Activated CD4-positive, alpha-beta T cell treated with anti-CD3 and anti-CD28 coated beads for 36 hours (primary cell): ENCODE data around the gene EAPP. TPM values are rescaled to one million over a fixed set of nuclear protein-coding genes. Genes with fewer than 3 reads are reported as not detected.

Source experiments
- ATAC-seq: fragments of 200-7000 bp; cut with Tn5 transposase; one replicate; pipeline ENCODE4 v1.10.0; 2021; ENCODE audit warnings: mild to moderate bottlenecking, moderate library complexity
- CTCF ChIA-PET: fragments of 350-600 bp; sonication (Branson Sonifier 250); formaldehyde crosslinking; loops from one replicate; lab custom pipeline; 2021; ENCODE audit warnings: antibody characterized with exemption; lab: Charles Lee
- POLR2A ChIA-PET: fragments of 350-600 bp; sonication (Branson Sonifier 250); formaldehyde crosslinking; loops from one replicate; lab custom pipeline; 2021; ENCODE audit warnings: antibody characterized with exemption, inconsistent platforms; lab: Charles Lee
- DNase-seq: peaks from one replicate; pipeline ENCODE4 v3.0.0-alpha.2; 2020
- H3K27ac Mint-ChIP-seq: one replicate; pipeline ENCODE4 v1.8.0; 2021; ENCODE audit warnings: mixed read lengths
- H3K27me3 Mint-ChIP-seq: one replicate; pipeline ENCODE4 v1.8.0; 2021; ENCODE audit warnings: mixed read lengths
- H3K36me3 Mint-ChIP-seq: one replicate; pipeline ENCODE4 v1.8.0; 2021; ENCODE audit warnings: low read depth, mixed read lengths
- H3K4me1 Mint-ChIP-seq: one replicate; pipeline ENCODE4 v1.8.0; 2021; ENCODE audit warnings: mixed read lengths
- H3K4me3 Mint-ChIP-seq: one replicate; pipeline ENCODE4 v1.8.0; 2021; ENCODE audit warnings: mild to moderate bottlenecking, moderate library complexity, mixed read lengths
- H3K9me3 Mint-ChIP-seq: one replicate; pipeline ENCODE4 v1.8.0; 2021; ENCODE audit warnings: low read depth, mixed read lengths
- intact Hi-C, 2 experiments: fragments of 100-400 bp; cut with DNase I in 1 of 2; cut with micrococcal nuclease in 1 of 2; formaldehyde crosslinking; loops; one replicate each; pipeline versions ENCODE4 v1.14.2 to v1.15.1; 2022 to 2024; cut with DNase I, micrococcal nuclease
- total RNA-seq, 2 experiments: library from RNA; stranded (reverse); gene quantifications; one replicate each; pipeline ENCODE4 v1.2.3, GENCODE V29; 2021

EAPP gene
- total RNA-seq, 2 experiments from 2014 or later: 41.6 to 49.2 TPM

DNA sequence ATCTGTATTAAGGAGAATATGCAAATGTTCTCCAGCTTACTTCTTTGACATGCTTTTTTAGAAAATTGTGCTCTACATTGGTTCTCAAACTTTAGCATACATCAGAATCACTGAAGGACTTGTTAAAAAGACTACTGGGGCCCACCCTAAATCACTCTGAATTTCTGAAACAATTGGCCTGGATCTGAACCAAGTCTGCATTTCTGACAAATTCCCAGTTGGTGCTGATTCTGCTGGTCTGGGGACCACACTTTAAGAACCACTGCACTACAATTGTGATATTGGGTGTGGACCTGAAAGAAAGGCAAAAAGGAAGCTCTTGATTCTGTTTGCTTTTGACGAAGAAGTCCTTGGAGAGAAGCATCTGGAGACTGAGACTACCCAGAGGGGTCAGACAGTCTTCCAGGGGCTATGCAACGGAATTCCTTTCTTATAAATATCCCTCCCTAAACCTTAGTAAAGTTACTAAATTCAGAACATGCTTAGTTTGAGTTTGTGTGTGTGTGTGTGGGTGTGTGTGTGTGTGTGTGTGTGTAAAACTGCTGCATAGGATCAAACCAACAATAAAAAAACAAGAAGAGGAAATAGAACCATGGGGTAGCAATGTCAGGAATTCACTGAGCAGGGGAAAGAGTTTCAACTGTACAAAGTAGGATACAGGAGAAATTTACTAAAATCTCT is 36.8 kb downstream of the EAPP start:
- ChIA-PET POLR2A (no interaction called here), CTCF (no interaction called here)
- no peaks in the 10 kb centered on the region for H3K4me1 Mint-ChIP-seq
- H3K4me3 Mint-ChIP-seq: no peak overlapping the region
- intact Hi-C loops: no loop called here
- H3K27me3 Mint-ChIP-seq: no peaks in the 10 kb centered on the region
- no peak for ATAC-seq
- H3K36me3 Mint-ChIP-seq: no peaks in the 10 kb centered on the region
- DNase-seq: no peak
- no peaks in the 10 kb centered on the region for H3K9me3 Mint-ChIP-seq
- no peak overlapping the region for H3K27ac Mint-ChIP-seq

DNA sequence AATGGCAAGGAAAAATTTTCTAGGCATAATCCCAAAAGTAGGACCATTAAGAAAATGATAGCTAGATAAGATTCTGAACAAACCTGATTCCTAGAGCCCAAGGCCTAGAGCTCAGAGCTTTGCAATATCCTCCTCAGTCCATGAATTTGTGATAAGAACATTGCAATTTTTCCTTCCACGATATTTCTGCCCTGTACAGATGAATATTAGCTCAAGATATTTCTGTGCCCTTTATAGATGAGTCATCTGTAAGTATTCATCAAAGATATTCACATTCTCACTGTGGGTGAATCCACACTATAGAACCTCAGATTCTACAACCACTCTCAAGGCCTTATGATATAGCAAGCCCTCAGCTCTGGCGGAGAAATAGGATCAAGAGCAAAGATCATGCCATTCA is 37.5 kb downstream of the EAPP start:
- ChIA-PET POLR2A (no interaction called here), CTCF (interaction anchor here (1.0 kb wide), 1 partner anchor 35 kb away, joined by 3 read pairs; no protein-coding TSS in a partner anchor)
- ATAC-seq (no peak), DNase-seq (no peak)
- Mint-ChIP-seq H3K36me3 (no peaks in the 10 kb centered on the region), H3K27me3 (no peaks in the 10 kb centered on the region), H3K9me3 (no peaks in the 10 kb centered on the region), H3K27ac (no peak overlapping the region), H3K4me1 (no peaks in the 10 kb centered on the region), H3K4me3 (no peak overlapping the region)
- intact Hi-C loops: no loop called here

DNA sequence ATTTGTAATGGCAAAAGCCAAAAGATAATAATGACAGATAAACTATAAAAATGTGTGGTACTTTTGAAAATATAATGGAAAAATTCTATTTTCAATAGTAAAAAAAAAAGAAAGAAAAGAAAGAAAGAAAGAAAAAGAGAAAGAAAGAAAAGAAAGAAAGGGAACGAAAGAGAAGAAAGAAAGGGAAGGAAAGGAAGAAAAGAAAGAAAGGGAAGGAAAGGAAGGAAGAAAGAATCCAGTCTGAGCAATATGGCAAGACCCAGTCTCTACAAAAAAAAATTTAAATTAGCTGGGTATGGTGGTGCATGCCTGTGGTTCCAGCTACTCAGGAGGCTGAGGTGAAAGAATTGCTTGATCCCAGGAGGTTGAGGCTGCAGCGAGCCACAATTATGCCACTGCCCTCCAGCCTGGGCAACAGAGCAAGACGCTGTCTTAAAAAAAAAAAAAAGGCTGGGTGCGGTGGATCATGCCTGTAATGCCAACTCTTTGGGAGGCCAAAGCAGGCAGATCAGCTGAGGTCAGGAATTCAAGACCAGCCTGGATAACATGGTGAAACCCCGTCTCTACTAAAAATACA is 38.4 kb downstream of the EAPP start:
- no peaks in the 10 kb centered on the region for H3K36me3 Mint-ChIP-seq
- intact Hi-C loops: no loop called here
- DNase-seq (no peak), ATAC-seq (no peak)
- H3K4me1 Mint-ChIP-seq: no peaks in the 10 kb centered on the region
- ChIA-PET POLR2A (no interaction called here), CTCF (interaction anchor here (1.0 kb wide), 1 partner anchor 36 kb away, joined by 3 read pairs; no protein-coding TSS in a partner anchor)
- H3K9me3 Mint-ChIP-seq: no peaks in the 10 kb centered on the region
- no peaks in the 10 kb centered on the region for H3K27me3 Mint-ChIP-seq
- H3K4me3 Mint-ChIP-seq: no peak overlapping the region
- no peak overlapping the region for H3K27ac Mint-ChIP-seq

DNA sequence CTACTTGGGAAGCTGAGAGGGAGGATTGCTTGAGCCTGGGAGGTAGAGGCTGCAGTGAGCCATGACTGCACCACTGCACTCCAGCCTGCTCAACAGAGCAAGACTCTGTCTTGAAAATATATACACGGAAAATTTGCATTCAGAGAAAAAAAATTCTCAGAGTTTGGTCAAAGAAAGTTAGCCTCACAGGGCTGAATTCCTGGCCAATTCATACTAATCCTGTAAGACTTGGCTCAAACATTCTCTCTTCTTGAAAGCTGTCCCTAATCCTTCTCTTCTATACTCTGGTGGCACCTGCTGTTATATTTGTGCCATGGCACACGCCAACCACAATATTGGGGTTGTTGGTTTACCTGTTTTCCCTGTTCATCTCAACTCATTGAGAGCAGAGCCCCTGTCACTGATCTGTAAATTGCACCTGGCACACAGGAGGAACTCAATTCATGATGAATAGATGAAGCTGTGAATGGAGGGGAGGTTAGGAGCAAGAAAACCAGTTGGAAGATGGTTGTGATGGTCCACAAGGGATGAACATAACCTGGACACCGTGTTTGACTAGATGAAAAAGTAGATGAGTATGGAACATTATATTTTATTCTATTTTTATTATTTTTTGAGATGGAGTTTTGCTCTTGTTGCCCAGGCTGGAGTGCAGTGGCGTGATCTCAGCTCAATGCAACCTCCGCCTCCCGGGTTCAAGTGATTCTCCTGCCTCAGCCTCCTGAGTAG is 40.7 kb downstream of the EAPP start:
- Mint-ChIP-seq H3K9me3 (no peaks in the 10 kb centered on the region), H3K4me3 (no peak overlapping the region), H3K36me3 (no peaks in the 10 kb centered on the region), H3K27ac (no peak overlapping the region), H3K27me3 (no peaks in the 10 kb centered on the region), H3K4me1 (no peaks in the 10 kb centered on the region)
- ChIA-PET POLR2A (no interaction called here), CTCF (interaction anchor here (0.7 to 1.1 kb wide), 2 partner anchors 168 to 170 kb away, joined by 3 to 4 read pairs; no protein-coding TSS in a partner anchor)
- ATAC-seq (peak; percentile 57), DNase-seq (peak; percentile 14)
- intact Hi-C loops: loop anchor here (1.0 to 2.0 kb wide), 2 partner anchors 166 to 168 kb away; no protein-coding TSS in a partner anchor

DNA sequence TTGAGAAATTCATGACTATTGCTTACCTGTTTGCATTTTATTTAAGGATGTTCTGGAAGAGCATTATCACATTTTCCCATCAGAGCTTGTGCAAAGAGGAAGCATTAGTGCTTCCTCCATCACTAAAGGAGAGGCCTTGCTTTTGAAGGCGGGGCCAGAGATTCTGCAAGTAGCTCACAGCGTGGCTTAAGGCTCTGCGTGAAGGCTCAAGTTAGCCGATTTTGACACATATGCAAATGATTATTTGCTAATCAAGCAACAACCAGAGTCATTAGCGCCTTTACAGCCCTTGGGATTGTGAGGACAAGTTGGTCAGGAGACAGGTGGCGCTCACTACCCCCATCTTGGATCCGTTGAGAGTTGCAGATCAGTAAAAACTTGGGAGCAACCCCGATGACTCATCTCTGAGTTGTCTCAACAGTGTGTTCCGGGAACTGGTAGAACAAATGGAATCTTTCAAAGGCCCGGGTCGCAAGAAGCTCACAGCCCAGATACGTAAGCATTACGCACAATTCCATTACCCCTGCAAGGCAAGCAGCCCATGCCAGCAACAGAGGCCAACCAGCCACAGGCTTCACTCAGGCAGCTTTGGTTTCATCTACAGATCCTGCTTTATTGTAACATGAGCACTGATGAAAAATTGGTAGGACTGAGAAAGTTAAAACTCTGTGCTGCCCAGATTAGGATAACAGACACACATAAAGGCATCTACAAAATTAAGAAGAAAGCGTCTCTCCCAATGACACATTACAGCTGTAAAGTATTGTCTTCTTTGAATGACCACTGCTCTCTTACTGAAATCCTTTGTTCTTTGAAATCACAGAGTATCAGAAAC is 42.6 kb downstream of the EAPP start:
- POLR2A ChIA-PET: no interaction called here
- CTCF ChIA-PET: interaction anchor here (0.7 to 1.4 kb wide), 3 partner anchors 41 to 174 kb away, joined by 3 to 4 read pairs (median 3); no protein-coding TSS in a partner anchor

DNA sequence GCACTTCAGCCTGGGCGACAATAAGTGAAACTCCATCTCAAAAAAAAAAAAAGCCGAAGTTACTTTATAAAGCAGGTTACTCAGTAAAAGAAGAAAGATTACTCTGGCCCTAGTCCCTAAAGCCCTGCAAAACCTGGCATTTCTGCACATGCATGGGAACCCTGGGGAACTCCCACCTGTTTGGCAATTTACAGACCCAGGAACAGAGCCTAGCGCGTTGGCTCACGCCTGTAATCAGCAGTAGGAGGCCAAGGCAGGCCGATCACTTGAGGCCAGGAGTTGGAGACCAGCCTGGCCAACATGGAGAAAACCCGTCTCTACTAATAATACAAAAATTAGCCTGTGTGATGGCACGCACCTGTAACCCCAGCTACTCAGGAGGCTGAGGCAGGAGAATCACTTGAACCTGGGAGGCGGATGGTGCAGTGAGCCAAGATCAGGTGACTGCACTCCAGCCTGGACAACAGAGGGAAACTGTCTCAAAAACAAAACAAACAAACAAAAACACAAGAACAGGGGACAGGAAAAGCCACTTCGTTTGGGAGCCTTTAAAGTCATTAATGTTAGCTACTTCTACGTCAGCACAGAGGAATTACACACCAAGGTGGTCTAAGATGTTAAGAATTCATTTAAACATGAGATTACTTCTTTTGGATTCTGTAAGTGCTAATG is 43.4 kb downstream of the EAPP start:
- Mint-ChIP-seq H3K4me3 (no peak overlapping the region), H3K27me3 (no peaks in the 10 kb centered on the region), H3K4me1 (no peaks in the 10 kb centered on the region), H3K9me3 (no peaks in the 10 kb centered on the region), H3K27ac (no peak overlapping the region), H3K36me3 (no peaks in the 10 kb centered on the region)
- ATAC-seq: no peak
- DNase-seq: no peak
- intact Hi-C loops: no loop called here
- CTCF ChIA-PET: interaction anchor here (0.7 to 1.4 kb wide), 3 partner anchors 40 to 173 kb away, joined by 3 to 4 read pairs (median 3); no protein-coding TSS in a partner anchor
- POLR2A ChIA-PET: no interaction called here

More for the DNA sequence above, 42.6 kb downstream of the EAPP start:
- no peaks in the 10 kb centered on the region for H3K4me1 Mint-ChIP-seq
- intact Hi-C loops: no loop called here
- H3K36me3 Mint-ChIP-seq: no peaks in the 10 kb centered on the region
- ATAC-seq (no peak), DNase-seq (no peak)
- H3K27me3 Mint-ChIP-seq: no peaks in the 10 kb centered on the region
- H3K9me3 Mint-ChIP-seq: no peaks in the 10 kb centered on the region
- H3K27ac Mint-ChIP-seq: no peak overlapping the region
- no peak overlapping the region for H3K4me3 Mint-ChIP-seq

DNA sequence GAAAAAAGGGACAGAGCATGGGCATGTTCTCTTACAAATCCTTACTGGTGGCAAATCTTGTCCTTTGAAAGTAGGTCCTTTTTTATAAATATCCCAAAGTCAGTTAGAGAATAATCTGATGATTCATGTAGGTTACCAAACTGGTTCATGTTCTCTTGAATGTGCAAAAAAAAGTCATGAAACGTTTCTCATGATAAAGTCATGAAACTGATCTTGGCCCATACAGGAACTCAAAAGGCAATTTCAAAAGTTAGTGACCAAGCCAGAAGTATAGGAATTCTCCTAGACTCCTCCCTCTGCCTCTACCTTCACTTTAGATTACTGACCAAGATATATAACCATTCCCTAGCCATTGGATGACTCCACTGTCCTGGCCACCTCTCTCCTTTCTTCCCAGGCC is 50.2 kb downstream of the EAPP start:
- ChIA-PET CTCF (no interaction called here), POLR2A (no interaction called here)
- Mint-ChIP-seq H3K4me1 (no peaks in the 10 kb centered on the region), H3K27me3 (no peaks in the 10 kb centered on the region), H3K9me3 (no peaks in the 10 kb centered on the region), H3K27ac (no peak overlapping the region), H3K4me3 (no peak overlapping the region), H3K36me3 (no peaks in the 10 kb centered on the region)
- ATAC-seq (no peak), DNase-seq (no peak)
- intact Hi-C loops: no loop called here

DNA sequence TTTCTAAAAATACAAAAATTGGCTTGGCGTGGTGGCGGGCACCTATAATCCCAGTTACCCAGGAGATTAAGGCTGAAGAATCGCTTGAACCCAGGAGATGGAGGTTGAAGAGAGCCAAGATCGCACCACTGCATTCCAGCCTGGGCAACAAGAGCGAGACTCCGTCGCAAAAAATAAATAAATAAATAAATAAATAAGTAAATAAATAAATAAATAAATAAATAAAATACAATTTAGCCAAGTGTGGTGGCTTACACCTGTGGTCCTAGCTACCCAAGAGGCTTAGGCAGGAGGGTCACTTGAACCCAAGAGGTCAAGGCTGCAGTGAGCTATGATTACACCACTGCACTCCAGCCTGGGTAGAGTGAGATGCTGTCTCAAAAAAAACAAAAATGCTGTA is 51.0 kb downstream of the EAPP start:
- no peaks in the 10 kb centered on the region for H3K27me3 Mint-ChIP-seq
- H3K27ac Mint-ChIP-seq: no peak overlapping the region
- POLR2A ChIA-PET: no interaction called here
- ATAC-seq (no peak), DNase-seq (no peak)
- intact Hi-C loops: no loop called here
- no peaks in the 10 kb centered on the region for H3K36me3 Mint-ChIP-seq
- CTCF ChIA-PET: no interaction called here
- no peaks in the 10 kb centered on the region for H3K4me1 Mint-ChIP-seq
- no peak overlapping the region for H3K4me3 Mint-ChIP-seq
- H3K9me3 Mint-ChIP-seq: no peaks in the 10 kb centered on the region

DNA sequence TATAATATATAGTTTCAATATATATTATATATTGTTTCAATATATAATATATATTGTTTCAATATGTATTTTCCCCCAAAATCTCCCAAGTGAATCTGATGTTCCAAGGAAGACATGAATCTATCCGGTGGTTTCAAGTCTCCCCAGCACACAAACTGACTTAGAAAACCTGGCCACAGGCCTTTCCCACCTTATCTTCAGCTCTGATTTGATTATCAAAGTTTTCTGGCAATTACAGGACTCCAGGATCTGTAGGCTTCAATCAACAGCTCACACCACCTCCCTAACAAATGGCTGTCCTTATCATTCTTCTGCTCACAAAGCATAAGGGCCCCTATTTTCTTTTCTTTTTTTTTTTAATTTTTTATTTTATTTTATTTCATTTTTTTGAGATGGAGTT is 54.8 kb downstream of the EAPP start:
- no peak for ATAC-seq
- no peak overlapping the region for H3K27ac Mint-ChIP-seq
- H3K36me3 Mint-ChIP-seq: no peaks in the 10 kb centered on the region
- intact Hi-C loops: no loop called here
- H3K9me3 Mint-ChIP-seq: no peaks in the 10 kb centered on the region
- POLR2A ChIA-PET: no interaction called here
- no peaks in the 10 kb centered on the region for H3K4me1 Mint-ChIP-seq
- no peaks in the 10 kb centered on the region for H3K27me3 Mint-ChIP-seq
- DNase-seq: no peak
- CTCF ChIA-PET: interaction anchor here (0.6 kb wide), 1 partner anchor 20 kb away, joined by 4 read pairs; no protein-coding TSS in a partner anchor
- H3K4me3 Mint-ChIP-seq: no peak overlapping the region

DNA sequence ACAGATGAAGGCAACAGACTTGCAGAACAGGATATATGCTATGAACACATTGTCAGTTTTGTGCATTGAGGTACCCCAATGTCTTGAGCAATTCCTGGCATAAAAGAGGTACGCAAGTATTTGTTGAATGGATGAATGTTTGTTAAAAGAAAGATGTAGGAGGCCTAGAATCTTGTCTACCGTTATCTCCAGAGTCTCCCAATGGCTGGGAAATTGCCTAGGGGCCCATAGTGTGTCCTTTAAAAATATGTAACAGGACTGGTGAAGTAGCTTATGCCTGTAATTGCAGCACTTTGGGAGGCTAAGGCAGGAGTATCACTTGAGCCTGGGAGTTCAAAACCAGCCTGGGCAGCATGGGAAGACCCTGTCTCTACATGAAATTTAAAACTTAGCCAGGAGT is 57.0 kb downstream of the EAPP start:
- intact Hi-C loops: no loop called here
- CTCF ChIA-PET: interaction anchor here (0.6 kb wide), 1 partner anchor 159 kb away, joined by 6 read pairs; no protein-coding TSS in a partner anchor

More for the DNA sequence above, 57.0 kb downstream of the EAPP start:
- POLR2A ChIA-PET: no interaction called here
- Mint-ChIP-seq H3K9me3 (no peaks in the 10 kb centered on the region), H3K36me3 (no peaks in the 10 kb centered on the region), H3K4me1 (no peaks in the 10 kb centered on the region), H3K4me3 (no peak overlapping the region), H3K27me3 (no peaks in the 10 kb centered on the region), H3K27ac (no peak overlapping the region)
- DNase-seq (no peak), ATAC-seq (no peak)
